ENCODE data around the gene ZCWPW2.

GRCh38 chr3:28343144-28343543, 5.4 kb upstream of the ZCWPW2 start:
- no peak for TF ChIP-seq CTCF (IDR thresholded peaks at IDR 0.05; ENCODE audit: low read depth, low read length, missing input control)
- no peak for TF ChIP-seq FOXA1 (IDR thresholded peaks at IDR 0.05)
- TF ChIP-seq YY1 (IDR thresholded peaks at IDR 0.05): no peak
- no peak for TF ChIP-seq EGR1 (IDR thresholded peaks at IDR 0.05; ENCODE audit: low read depth in 2 of 2)
- no peak for TF ChIP-seq TAF1 (conservative IDR thresholded peaks at IDR 0.05)
- TF ChIP-seq REST (IDR thresholded peaks at IDR 0.05): no peak
- no peak for TF ChIP-seq ATF3 (IDR thresholded peaks at IDR 0.05)
- no peak for TF ChIP-seq RAD21 (IDR thresholded peaks at IDR 0.05)
- TF ChIP-seq GABPA (IDR thresholded peaks at IDR 0.05 in 1 of 2, conservative IDR thresholded peaks at IDR 0.05 in 1 of 2): no peak
- no peak for TF ChIP-seq SP1 (IDR thresholded peaks at IDR 0.05)
- TF ChIP-seq JUND (IDR thresholded peaks at IDR 0.05): no peak
- TF ChIP-seq ZBTB33 (IDR thresholded peaks at IDR 0.05): no peak
- TF ChIP-seq MAX (IDR thresholded peaks at IDR 0.05): no peak
